ENCODE measurements around the gene FNDC8. TPM values are rescaled to one million over a fixed set of nuclear protein-coding genes. Genes with fewer than 3 reads are reported as not detected.

The FNDC8 gene
- total RNA-seq (2021) (not detected in 2 replicates), Bru-seq, nascent RNA (not detected), BruChase-seq, experiment 1, labeled RNA remaining after a 2-hour chase (percentile 3 among the genes with signal in this experiment), BruChase-seq, experiment 2, labeled RNA remaining after a 6-hour chase (not detected)
- long read RNA-seq = 0 reads

DNA sequence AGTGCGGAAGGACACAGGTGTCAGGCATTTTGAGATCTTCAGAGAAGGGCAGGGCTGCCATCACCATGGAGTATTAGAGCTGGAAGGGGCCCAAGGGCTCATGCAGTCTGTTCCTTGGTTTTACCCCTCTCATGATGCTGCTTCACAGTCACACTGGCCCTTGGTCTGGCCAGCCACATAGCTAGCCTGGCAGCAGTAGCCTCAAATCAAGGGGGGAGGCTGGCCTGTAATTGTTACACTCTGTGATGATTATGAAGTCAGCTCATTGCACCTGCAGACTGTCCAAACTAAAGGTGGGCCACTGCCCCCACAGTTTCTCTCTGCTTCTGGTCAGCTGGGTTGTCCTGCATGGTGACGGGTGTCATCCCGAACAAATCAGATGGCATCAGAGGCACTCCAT, at the start of gene FNDC8:
Gene FNDC8 (plus strand): TSS at position 301 of the 400 bp plus-strand sequence. CDS start 79 bp downstream, at position 380.
- no peak for DNase-seq
- no peaks in the 10 kb centered on the region for H3K79me2 ChIP-seq (ENCODE audit: low read depth)
- no peaks in the 10 kb centered on the region for H3K9me3 ChIP-seq (ENCODE audit: insufficient read depth, low read depth)
- BruUV-seq (replicated peaks) = no TSS peak
- no peak within 1 kb of the TSS for H3K4me3 ChIP-seq
- H2AFZ ChIP-seq = no peak within 1 kb of the TSS
- CTCF ChIA-PET = no interaction called here
- H3K27ac ChIP-seq = no peak within 1 kb of the TSS
- no peaks in the 10 kb centered on the region; the same call in none of the 2 replicates for H3F3A ChIP-seq (ENCODE audit: insufficient read depth, low read depth)
- H3K27me3 ChIP-seq (ENCODE audit: insufficient read depth, low read depth) = no peaks in the 10 kb centered on the region
- intact Hi-C loops (cut with micrococcal nuclease; ENCODE audit: unreplicated experiment) = no loop called here
- no peak within 1 kb of the TSS for H3K4me2 ChIP-seq
- H3K4me1 ChIP-seq (replicated peaks; ENCODE audit: insufficient read depth) = peaks cover 9% of the 10 kb centered on the region; the same call in 1 of the 2 replicates
- H3K36me3 ChIP-seq (ENCODE audit: low read depth) = no peaks in the 10 kb centered on the region
- H3K9me2 ChIP-seq (ENCODE audit: insufficient read depth) = no peaks in the 10 kb centered on the region
- TF ChIP-seq, protein P1, sequence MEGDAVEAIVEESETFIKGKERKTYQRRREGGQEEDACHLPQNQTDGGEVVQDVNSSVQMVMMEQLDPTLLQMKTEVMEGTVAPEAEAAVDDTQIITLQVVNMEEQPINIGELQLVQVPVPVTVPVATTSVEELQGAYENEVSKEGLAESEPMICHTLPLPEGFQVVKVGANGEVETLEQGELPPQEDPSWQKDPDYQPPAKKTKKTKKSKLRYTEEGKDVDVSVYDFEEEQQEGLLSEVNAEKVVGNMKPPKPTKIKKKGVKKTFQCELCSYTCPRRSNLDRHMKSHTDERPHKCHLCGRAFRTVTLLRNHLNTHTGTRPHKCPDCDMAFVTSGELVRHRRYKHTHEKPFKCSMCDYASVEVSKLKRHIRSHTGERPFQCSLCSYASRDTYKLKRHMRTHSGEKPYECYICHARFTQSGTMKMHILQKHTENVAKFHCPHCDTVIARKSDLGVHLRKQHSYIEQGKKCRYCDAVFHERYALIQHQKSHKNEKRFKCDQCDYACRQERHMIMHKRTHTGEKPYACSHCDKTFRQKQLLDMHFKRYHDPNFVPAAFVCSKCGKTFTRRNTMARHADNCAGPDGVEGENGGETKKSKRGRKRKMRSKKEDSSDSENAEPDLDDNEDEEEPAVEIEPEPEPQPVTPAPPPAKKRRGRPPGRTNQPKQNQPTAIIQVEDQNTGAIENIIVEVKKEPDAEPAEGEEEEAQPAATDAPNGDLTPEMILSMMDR (conservative IDR thresholded peaks at IDR 0.05) = no peak
- TF ChIP-seq EZH2 (IDR thresholded peaks at IDR 0.05; ENCODE audit: low read depth) = no peak
- POLR2A ChIA-PET (ENCODE audit: unreplicated experiment) = no interaction called here
- no peaks in the 10 kb centered on the region for H4K20me1 ChIP-seq (ENCODE audit: insufficient read depth)

- H3K4me2 ChIP-seq = peak overlapping the region; percentile 60
- no peaks in the 10 kb centered on the region for H3K9me3 ChIP-seq (ENCODE audit: insufficient read depth, low read depth)
- no peak for TF ChIP-seq EZH2 (IDR thresholded peaks at IDR 0.05; ENCODE audit: low read depth)
- TF ChIP-seq, protein P1 (conservative IDR thresholded peaks at IDR 0.05) = no peak
- H3K27ac ChIP-seq = peak overlapping the region; percentile 45
- H3K9me2 ChIP-seq (ENCODE audit: insufficient read depth) = no peaks in the 10 kb centered on the region
- H2AFZ ChIP-seq = no peak overlapping the region
- no TSS peak for BruUV-seq (replicated peaks)
- intact Hi-C loops (cut with micrococcal nuclease; ENCODE audit: unreplicated experiment) = no loop called here
- H3K4me3 ChIP-seq = no peak overlapping the region
- H3K36me3 ChIP-seq (ENCODE audit: low read depth) = no peaks in the 10 kb centered on the region
- peak in 1 of 2 experiments; percentile 86 for DNase-seq
- no peaks in the 10 kb centered on the region for H3K27me3 ChIP-seq (ENCODE audit: insufficient read depth, low read depth)
- H3K4me1 ChIP-seq (replicated peaks; ENCODE audit: insufficient read depth) = peaks cover 35% of the 10 kb centered on the region
- peaks cover 35% of the 10 kb centered on the region for H3K79me2 ChIP-seq (ENCODE audit: low read depth)
- ChIA-PET CTCF (no interaction called here), POLR2A (ENCODE audit: unreplicated experiment) (no interaction called here)
- peaks cover 35% of the 10 kb centered on the region for H3F3A ChIP-seq (ENCODE audit: insufficient read depth, low read depth)
- 0 out of 2 replicates have a peak, but pooled peaks cover 7% of the 10 kb centered on the region for H4K20me1 ChIP-seq (ENCODE audit: insufficient read depth)
These were observed 48.1 kb upstream of the FNDC8 start for GRCh38 chr17:35073183-35073790.

DNA sequence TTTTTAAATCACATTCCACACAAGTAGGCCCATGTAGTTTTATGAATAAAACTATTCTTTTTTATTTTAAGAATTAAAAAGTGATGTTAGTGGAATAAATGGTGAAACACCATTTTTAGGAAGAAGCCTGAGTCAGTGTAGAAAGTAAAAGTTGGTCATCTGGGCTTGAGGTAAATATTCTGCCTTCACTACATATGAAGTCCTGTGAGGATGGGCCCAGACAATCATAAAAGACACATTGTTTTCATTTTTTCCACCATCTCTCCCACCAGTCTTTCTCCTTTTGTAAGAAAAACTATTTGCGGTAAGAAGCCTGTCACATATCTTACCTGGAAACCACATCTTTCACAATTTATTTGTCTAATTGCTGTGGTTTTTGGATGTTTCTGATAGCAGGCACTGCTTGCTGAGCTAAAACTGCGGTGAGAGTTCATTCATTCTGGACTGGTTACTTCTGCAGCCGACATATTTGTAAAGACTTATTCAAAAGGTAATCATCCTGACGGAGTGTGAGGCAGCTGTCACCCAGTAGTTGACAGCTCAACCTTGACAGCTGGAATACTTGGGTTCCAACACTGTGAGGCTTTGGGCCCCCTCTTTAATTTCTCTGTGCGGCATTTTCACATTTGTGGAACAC, 47.3 kb upstream of the FNDC8 start:
- Histone ChIP-seq H3K9me3 (ENCODE audit: insufficient read depth, low read depth) (no peaks in the 10 kb centered on the region), H3K79me2 (ENCODE audit: low read depth) (peaks cover 40% of the 10 kb centered on the region), H2AFZ (no peak overlapping the region), H3K9me2 (ENCODE audit: insufficient read depth) (no peaks in the 10 kb centered on the region), H3K27me3 (ENCODE audit: insufficient read depth, low read depth) (no peaks in the 10 kb centered on the region), H3K27ac (peak overlapping the region; percentile 45), H3K4me3 (no peak overlapping the region), H3K36me3 (ENCODE audit: low read depth) (no peaks in the 10 kb centered on the region), H3F3A (ENCODE audit: insufficient read depth, low read depth) (peaks cover 37% of the 10 kb centered on the region), H3K4me2 (peak overlapping the region; percentile 60), H4K20me1 (ENCODE audit: insufficient read depth) (0 out of 2 replicates have a peak, but pooled peaks cover 7% of the 10 kb centered on the region), H3K4me1 (replicated peaks; ENCODE audit: insufficient read depth) (peaks cover 40% of the 10 kb centered on the region)
- CTCF ChIA-PET = no interaction called here
- TF ChIP-seq EZH2 (IDR thresholded peaks at IDR 0.05; ENCODE audit: low read depth) = no peak
- TF ChIP-seq, protein P1 (conservative IDR thresholded peaks at IDR 0.05) = no peak
- intact Hi-C loops (cut with micrococcal nuclease; ENCODE audit: unreplicated experiment) = no loop called here
- no TSS peak for BruUV-seq (replicated peaks)
- POLR2A ChIA-PET (ENCODE audit: unreplicated experiment) = interaction anchor here (0.7 kb wide), 1 partner anchor 60 kb away, joined by 5 read pairs; no protein-coding TSS in a partner anchor
- peak in 1 of 2 experiments; percentile 95 for DNase-seq
